GM10248 (cell line): Measurements from ENCODE around the gene MTM1.

ENCODE experiments used
- CTCF ChIA-PET: fragments of 300-600 bp; sonication (Branson Sonifier 250); formaldehyde crosslinking; extraction: SDS; loops from one replicate; lab custom pipeline; 2021; ENCODE audit warnings: antibody characterized with exemption; lab: Yijun Ruan, JAX
- POLR2A ChIA-PET: fragments of 350-650 bp; sonication (Branson Sonifier 250); formaldehyde crosslinking; extraction: SDS; loops from one replicate; lab custom pipeline; 2020; ENCODE audit warnings: antibody characterized with exemption; lab: Yijun Ruan, JAX
- DNase-seq: peaks from one replicate; pipeline ENCODE4 v3.0.0; 2012; ENCODE audit errors: extremely low spot score
- CTCF ChIP-seq: IDR thresholded peaks from 2 replicates; pipeline ENCODE4 v1.5.1; 2012; ENCODE audit warnings: mild to moderate bottlenecking, low read depth; ENCODE audit errors: extremely low read depth, missing control alignments, control extremely low read depth

Gene MTM1

GRCh38 chrX:150542846-150543229 lies 25.6 kb upstream of the MTM1 start:
- POLR2A ChIA-PET = no interaction called here
- DNase-seq = peak; percentile 29
- CTCF ChIA-PET = interaction anchor here (1.4 kb wide), 1 partner anchor 12 kb away, joined by 3 read pairs; no protein-coding TSS in a partner anchor
- no peak for TF ChIP-seq CTCF

- ChIA-PET POLR2A (interaction anchor here (0.5 kb wide), 1 partner anchor 208 kb away, joined by 10 read pairs; no protein-coding TSS in a partner anchor), CTCF (interaction anchor here (1.4 to 2.0 kb wide), 3 partner anchors 11 to 44 kb away, joined by 3 to 10 read pairs (median 6); no protein-coding TSS in a partner anchor)
- no peak for TF ChIP-seq CTCF
- DNase-seq = peak; percentile 48
Observed at GRCh38 chrX:150543230-150544155, 24.9 kb upstream of the MTM1 start.

GRCh38 chrX:150544222-150544787 lies 24.1 kb upstream of the MTM1 start:
- POLR2A ChIA-PET = no interaction called here
- no peak for TF ChIP-seq CTCF
- CTCF ChIA-PET = interaction anchor here (1.4 to 2.0 kb wide), 3 partner anchors 10 to 43 kb away, joined by 3 to 10 read pairs (median 6); no protein-coding TSS in a partner anchor
- DNase-seq = no peak

GRCh38 chrX:150544835-150545770 lies 23.3 kb upstream of the MTM1 start:
- CTCF ChIA-PET = interaction anchor here (1.5 to 2.0 kb wide), 4 partner anchors 9 to 42 kb away, joined by 3 to 10 read pairs (median 5); no protein-coding TSS in a partner anchor
- TF ChIP-seq CTCF = no peak
- no peak for DNase-seq
- POLR2A ChIA-PET = interaction anchor here (0.6 kb wide), 1 partner anchor 351 kb away, joined by 5 read pairs; no protein-coding TSS in a partner anchor

- no peak for DNase-seq
Observed at GRCh38 chrX:150546711-150547153, 21.7 kb upstream of the MTM1 start.

More at GRCh38 chrX:150546711-150547153, 21.7 kb upstream of the MTM1 start:
- ChIA-PET CTCF (interaction anchor here (1.5 to 1.7 kb wide), 3 partner anchors 10 to 21 kb away, joined by 3 to 5 read pairs (median 4); no protein-coding TSS in a partner anchor), POLR2A (no interaction called here)
- no peak for TF ChIP-seq CTCF
